Ovary (tissue), 3 donors: Measurements from ENCODE around the gene GPR21.

ENCODE experiments used
- CTCF ChIP-seq, 3 donors: fragments of 450-650 bp in 2 of 3; fragments of 200-600 bp in 1 of 3; IDR thresholded peaks; one replicate each; pipeline versions ENCODE4 v1.5.1 to v1.8.0; 2016 to 2022; ENCODE audit warnings: antibody characterized with exemption in 3 of 3, mild to moderate bottlenecking in 1 of 3
- EP300 ChIP-seq: sonication (generic); formaldehyde crosslinking; IDR thresholded peaks from one replicate; pipeline ENCODE4 v1.6.1; 2017; ENCODE audit warnings: antibody characterized with exemption
- POLR2A ChIP-seq: fragments of 450-650 bp; IDR thresholded peaks from one replicate; pipeline ENCODE4 v1.6.1; 2017; ENCODE audit warnings: antibody characterized with exemption, mild to moderate bottlenecking, moderate library complexity
- donor health status: DM: no; HTN: no; CAD: no.

- no peak for TF ChIP-seq CTCF (IDR thresholded peaks at IDR 0.05)
- TF ChIP-seq POLR2A: no peak
- no peak for TF ChIP-seq EP300
These were observed 22.1 kb upstream of the GPR21 start for GRCh38 chr9:123011380-123011779.
